ENCODE results near the gene CAMK1D.

DNA sequence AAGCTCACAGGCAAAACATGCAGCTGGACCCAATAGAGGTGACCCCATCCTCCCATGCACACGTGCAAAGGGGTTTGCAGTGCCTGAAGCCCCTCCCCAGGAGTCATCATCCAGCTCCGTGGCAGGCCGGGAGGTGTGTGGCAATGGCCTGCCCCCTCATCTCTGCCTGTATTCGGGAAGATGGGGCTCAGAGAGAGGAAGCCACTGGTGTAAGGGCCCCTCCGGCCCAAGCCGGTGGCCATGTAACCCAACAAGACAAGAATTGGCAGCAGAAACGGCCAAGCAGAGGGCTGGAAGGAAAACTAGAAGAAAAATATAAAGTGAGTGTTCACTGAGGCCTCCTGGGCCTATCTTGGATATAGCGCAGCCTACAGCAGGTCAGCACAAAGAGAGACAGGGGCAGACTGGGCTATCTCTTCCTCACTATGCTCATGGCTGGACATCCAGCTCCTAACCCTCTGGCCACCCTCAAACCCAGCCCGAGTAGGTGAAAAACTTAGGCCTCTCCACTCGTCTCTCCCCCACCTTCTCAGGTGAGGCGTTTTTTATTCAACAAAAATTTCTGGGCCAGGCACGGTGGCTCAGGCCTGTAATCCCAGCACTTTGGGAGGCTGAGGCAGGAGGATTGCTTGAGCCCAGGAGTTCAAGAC, 494.1 kb downstream of the CAMK1D start:
- no peak for TF ChIP-seq POLR2A (IDR thresholded peaks at IDR 0.05)
- TF ChIP-seq, protein P1, sequence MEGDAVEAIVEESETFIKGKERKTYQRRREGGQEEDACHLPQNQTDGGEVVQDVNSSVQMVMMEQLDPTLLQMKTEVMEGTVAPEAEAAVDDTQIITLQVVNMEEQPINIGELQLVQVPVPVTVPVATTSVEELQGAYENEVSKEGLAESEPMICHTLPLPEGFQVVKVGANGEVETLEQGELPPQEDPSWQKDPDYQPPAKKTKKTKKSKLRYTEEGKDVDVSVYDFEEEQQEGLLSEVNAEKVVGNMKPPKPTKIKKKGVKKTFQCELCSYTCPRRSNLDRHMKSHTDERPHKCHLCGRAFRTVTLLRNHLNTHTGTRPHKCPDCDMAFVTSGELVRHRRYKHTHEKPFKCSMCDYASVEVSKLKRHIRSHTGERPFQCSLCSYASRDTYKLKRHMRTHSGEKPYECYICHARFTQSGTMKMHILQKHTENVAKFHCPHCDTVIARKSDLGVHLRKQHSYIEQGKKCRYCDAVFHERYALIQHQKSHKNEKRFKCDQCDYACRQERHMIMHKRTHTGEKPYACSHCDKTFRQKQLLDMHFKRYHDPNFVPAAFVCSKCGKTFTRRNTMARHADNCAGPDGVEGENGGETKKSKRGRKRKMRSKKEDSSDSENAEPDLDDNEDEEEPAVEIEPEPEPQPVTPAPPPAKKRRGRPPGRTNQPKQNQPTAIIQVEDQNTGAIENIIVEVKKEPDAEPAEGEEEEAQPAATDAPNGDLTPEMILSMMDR (IDR thresholded peaks at IDR 0.05): no peak

Measured in testis (tissue), 2 donors.